Measurements from ENCODE around the gene INHA.

Gene INHA

GRCh38 chr2:219536967-219537366 lies 35.1 kb upstream of the INHA start:
- TF ChIP-seq CTCF (IDR thresholded peaks at IDR 0.05; ENCODE audit: extremely low read depth, missing control alignments): no peak
- no peak for DNase-seq (ENCODE audit: low spot score)

GRCh38 chr2:219537657-219538488 lies 34.2 kb upstream of the INHA start:
- TF ChIP-seq CTCF (IDR thresholded peaks at IDR 0.05; ENCODE audit: extremely low read depth, missing control alignments): no peak
- DNase-seq (ENCODE audit: low spot score): no peak

DNA sequence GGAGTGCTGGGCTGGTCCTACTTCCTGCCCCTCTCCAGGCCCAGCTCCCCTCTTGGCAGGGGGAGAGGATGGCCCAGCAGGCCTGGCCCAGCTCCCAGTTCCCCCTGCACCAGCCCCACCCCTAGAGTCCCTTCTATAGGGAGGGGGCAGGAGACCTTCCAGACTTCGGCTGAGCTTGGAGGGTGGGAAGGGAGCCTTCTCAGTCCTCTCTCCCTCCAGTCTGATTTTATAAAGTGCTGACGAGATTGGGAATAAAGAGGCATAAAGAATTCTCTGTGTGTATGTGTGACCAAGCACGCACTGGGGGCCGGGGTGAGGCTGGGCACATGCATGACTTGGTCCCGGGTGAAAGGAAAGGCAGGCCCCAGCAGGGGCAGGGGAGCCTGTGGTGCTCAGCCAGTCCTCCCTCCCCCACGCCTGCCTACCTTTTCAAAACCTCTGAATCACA lies 33.6 kb upstream of the INHA start:
- TF ChIP-seq CTCF (IDR thresholded peaks at IDR 0.05; ENCODE audit: extremely low read depth, missing control alignments): no peak
- no peak for DNase-seq (ENCODE audit: low spot score)

DNA sequence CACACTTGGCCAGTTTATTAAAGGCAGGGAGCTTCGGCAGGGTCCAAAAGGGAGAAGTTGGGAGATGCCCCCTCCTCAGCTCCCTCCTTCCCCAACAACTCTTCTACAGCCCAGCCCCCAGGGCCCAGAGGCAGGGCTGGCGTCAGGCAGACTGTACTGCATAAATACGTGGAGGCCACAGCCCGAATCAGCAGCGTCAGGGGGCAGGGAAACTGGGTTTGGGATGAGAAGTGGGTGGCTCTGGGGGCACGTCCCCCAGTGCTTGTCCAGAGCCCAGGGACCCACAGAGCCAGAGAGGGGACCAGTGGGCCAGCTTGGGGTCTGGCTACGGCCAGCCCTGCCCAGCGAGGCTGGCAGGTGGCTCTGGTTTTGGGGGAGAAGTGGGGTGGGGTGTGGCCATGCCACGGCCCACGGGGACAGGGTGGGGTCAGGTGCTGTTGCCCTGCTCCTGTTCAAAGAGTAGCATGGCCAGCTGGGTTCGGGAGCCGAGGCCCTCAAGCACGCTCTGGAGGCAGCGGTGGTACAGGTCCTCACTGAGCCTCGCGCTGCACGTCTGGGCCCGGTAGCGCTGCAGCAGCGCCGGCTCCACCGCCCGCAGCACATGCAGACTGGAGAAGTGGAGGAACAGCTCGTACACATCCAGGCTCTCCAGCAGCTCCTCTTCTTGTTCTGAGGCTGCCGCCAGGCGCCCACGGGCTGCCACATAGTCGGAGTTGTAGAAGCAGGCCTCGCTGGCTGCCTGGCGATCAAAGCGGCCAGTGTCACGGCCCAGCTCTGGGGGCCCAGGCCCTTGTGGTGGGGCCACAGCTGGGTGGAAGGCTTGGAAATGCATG lies 32.9 kb upstream of the INHA start:
- DNase-seq (ENCODE audit: low spot score): no peak

DNA sequence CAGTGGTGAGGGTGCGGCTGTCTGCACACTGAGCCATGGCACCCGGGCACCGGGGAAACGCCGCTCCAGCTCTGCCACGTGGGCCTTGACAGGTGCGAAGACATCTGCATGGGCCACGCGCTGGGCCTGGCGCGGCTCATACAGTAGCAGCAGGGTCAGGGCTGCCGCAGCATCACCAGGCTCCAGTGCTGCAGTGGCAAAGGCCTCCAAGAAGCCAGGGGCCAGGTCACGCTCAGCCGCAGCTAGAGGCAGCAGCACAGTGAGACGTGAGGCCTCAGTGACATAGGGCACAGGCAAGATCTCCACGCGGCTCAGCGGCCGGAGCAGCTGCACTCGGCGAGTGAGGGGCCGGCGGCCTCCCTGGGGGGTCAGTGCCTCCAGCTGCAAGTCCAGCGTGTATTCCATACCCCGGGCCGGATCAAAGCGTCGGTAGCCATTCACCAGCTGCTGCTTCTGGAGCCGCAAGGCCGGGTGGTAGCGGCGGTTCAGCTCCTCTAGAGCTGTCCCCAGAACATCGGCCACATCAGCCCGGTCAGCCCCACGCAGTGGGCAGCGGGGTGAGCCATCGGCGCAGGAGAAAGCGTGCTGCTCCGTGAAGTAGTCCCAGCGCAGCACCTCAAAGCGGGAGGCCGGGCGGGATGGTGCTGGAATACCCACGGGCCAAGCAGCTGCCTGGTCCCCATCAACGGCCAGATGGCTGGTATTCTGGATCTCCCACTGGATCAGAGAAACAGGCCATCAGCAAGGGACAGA lies 32.0 kb upstream of the INHA start:
- no peak for DNase-seq (ENCODE audit: low spot score)
- no peak for TF ChIP-seq CTCF (IDR thresholded peaks at IDR 0.05; ENCODE audit: extremely low read depth, missing control alignments)

More for the DNA sequence above, 32.9 kb upstream of the INHA start:
- no peak for TF ChIP-seq CTCF (IDR thresholded peaks at IDR 0.05; ENCODE audit: extremely low read depth, missing control alignments)

- DNase-seq (ENCODE audit: low spot score): no peak
- TF ChIP-seq CTCF (IDR thresholded peaks at IDR 0.05; ENCODE audit: extremely low read depth, missing control alignments): no peak
These were observed 31.2 kb upstream of the INHA start for GRCh38 chr2:219540784-219541504.
